ENCODE results near the gene CDK8. TPM values are rescaled to one million over a fixed set of nuclear protein-coding genes. Genes with fewer than 3 reads are reported as not detected.

CDK8 gene
- total and polyA plus RNA-seq, 2 experiments from 2014 or later = 13.6 to 24.0 TPM

GRCh38 chr13:26449063-26449848, 195.3 kb downstream of the CDK8 start:
- Mint-ChIP-seq H3K27me3 (ENCODE audit: insufficient read depth, low read depth, poor library complexity) (no peaks in the 10 kb centered on the region), H3K4me1 (peaks cover 2% of the 10 kb centered on the region; the same call in 1 of the 3 replicates), H3K36me3 (ENCODE audit: low read depth) (no peaks in the 10 kb centered on the region), H3K27ac (no peak overlapping the region), H3K9me3 (no peaks in the 10 kb centered on the region), H3K4me3 (no peak overlapping the region)
- H3K36me3 ChIP-seq (ENCODE audit: insufficient read depth) = no peaks in the 10 kb centered on the region
- H2AFZ ChIP-seq = no peak overlapping the region
- H3K27ac ChIP-seq (ENCODE audit: low read depth) = no peak overlapping the region
- H3K4me1 ChIP-seq (ENCODE audit: insufficient read depth) = no peaks in the 10 kb centered on the region
- H3K4me2 ChIP-seq = no peak overlapping the region
- ATAC-seq (no peak), DNase-seq (ENCODE audit: low spot score) (no peak)
- H3K4me3 ChIP-seq = no peak overlapping the region
- TF ChIP-seq CTCF (conservative IDR thresholded peaks at IDR 0.05; ENCODE audit: low read depth in 2 of 2) = no peak; a peak in 1 of 4 replicates
- TF ChIP-seq, protein P1, sequence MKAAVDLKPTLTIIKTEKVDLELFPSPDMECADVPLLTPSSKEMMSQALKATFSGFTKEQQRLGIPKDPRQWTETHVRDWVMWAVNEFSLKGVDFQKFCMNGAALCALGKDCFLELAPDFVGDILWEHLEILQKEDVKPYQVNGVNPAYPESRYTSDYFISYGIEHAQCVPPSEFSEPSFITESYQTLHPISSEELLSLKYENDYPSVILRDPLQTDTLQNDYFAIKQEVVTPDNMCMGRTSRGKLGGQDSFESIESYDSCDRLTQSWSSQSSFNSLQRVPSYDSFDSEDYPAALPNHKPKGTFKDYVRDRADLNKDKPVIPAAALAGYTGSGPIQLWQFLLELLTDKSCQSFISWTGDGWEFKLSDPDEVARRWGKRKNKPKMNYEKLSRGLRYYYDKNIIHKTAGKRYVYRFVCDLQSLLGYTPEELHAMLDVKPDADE (IDR thresholded peaks at IDR 0.05) = no peak
- TF ChIP-seq, protein P2, sequence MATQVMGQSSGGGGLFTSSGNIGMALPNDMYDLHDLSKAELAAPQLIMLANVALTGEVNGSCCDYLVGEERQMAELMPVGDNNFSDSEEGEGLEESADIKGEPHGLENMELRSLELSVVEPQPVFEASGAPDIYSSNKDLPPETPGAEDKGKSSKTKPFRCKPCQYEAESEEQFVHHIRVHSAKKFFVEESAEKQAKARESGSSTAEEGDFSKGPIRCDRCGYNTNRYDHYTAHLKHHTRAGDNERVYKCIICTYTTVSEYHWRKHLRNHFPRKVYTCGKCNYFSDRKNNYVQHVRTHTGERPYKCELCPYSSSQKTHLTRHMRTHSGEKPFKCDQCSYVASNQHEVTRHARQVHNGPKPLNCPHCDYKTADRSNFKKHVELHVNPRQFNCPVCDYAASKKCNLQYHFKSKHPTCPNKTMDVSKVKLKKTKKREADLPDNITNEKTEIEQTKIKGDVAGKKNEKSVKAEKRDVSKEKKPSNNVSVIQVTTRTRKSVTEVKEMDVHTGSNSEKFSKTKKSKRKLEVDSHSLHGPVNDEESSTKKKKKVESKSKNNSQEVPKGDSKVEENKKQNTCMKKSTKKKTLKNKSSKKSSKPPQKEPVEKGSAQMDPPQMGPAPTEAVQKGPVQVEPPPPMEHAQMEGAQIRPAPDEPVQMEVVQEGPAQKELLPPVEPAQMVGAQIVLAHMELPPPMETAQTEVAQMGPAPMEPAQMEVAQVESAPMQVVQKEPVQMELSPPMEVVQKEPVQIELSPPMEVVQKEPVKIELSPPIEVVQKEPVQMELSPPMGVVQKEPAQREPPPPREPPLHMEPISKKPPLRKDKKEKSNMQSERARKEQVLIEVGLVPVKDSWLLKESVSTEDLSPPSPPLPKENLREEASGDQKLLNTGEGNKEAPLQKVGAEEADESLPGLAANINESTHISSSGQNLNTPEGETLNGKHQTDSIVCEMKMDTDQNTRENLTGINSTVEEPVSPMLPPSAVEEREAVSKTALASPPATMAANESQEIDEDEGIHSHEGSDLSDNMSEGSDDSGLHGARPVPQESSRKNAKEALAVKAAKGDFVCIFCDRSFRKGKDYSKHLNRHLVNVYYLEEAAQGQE (IDR thresholded peaks at IDR 0.05; ENCODE audit: unreplicated experiment) = no peak
- H3K9me2 ChIP-seq (ENCODE audit: insufficient read depth) = peaks cover 6% of the 10 kb centered on the region; the same call in 1 of the 2 replicates
- no peaks in the 10 kb centered on the region for H3F3A ChIP-seq (replicated peaks; ENCODE audit: low read depth)
- no peaks in the 10 kb centered on the region for H4K20me1 ChIP-seq (replicated peaks; ENCODE audit: insufficient read depth)
- no peaks in the 10 kb centered on the region for H3K79me2 ChIP-seq (replicated peaks; ENCODE audit: insufficient read depth)
- H3K27me3 ChIP-seq (ENCODE audit: insufficient read depth) = no peaks in the 10 kb centered on the region

Small RNAs within 50 kb of the gene (small RNA-seq; reads per million reads assigned to genes)
- not detected for gene RF02271 (ENCODE audit: low replicate concordance)

Other genes with a start within 250 kb of the CDK8 start
- 33.4 and 37.4 TPM in 2 replicates for gene SHISA2, start 202.1 kb upstream of the CDK8 start, total RNA-seq (2014; rRNA removed; shearing (Covaris generic))
- 17.9 and 18.2 TPM in 2 replicates for gene SHISA2, start 202.1 kb upstream of the CDK8 start, polyA plus RNA-seq (2016; fragmentation: Nextera tagmentation; extraction: Ambion mirVana)
- 12.2 and 18.8 TPM in 2 replicates for gene RNF6, start 31.8 kb upstream of the CDK8 start, total RNA-seq (2014; rRNA removed; shearing (Covaris generic))
- gene RNF6, start 31.8 kb upstream of the CDK8 start, polyA plus RNA-seq (2016; fragmentation: Nextera tagmentation; extraction: Ambion mirVana) = 7.5 and 11.8 TPM in 2 replicates

Data from GM23338 (cell line).